GM12878 (cell line): ENCODE results near the gene PDE1C. TPM values are rescaled to one million over a fixed set of nuclear protein-coding genes. Genes with fewer than 3 reads are reported as not detected.

Experiments used
- ATAC-seq: fragments of 200-7000 bp; cut with Tn5 transposase; 3 replicates; pipeline ENCODE4 v1.9.1; 2020; ENCODE audit warnings: mild to moderate bottlenecking, moderate library complexity
- BruUV-seq: library from RNA; stranded (reverse); fragments of 400-500 nt; replicated peaks from 2 replicates; lab custom pipeline; 2021; lab: Mats Ljungman, UMichigan
- CTCF ChIA-PET: fragments of 300-600 bp; sonication (Branson Sonifier 250); formaldehyde crosslinking; extraction: SDS; loops from one replicate; lab custom pipeline; 2021; ENCODE audit warnings: inconsistent platforms; lab: Yijun Ruan, JAX
- POLR2A ChIA-PET: fragments of 350-600 bp; formaldehyde crosslinking; extraction: SDS; loops from one replicate; lab custom pipeline; 2021; ENCODE audit warnings: inconsistent platforms; lab: Charles Lee
- RAD21 ChIA-PET: fragments of 300-600 bp; sonication (Branson Sonifier 250); formaldehyde crosslinking; loops from one replicate; lab custom pipeline; 2023; ENCODE audit warnings: antibody characterized with exemption; ENCODE audit not compliant: unreplicated experiment; lab: Charles Lee
- SMC1A ChIA-PET: fragments of 300-600 bp; sonication (Branson Sonifier 250); formaldehyde crosslinking; loops from one replicate; lab custom pipeline; 2023; ENCODE audit not compliant: unreplicated experiment, uncharacterized antibody; lab: Charles Lee
- DNase-seq: peaks from one replicate; pipeline ENCODE4 v3.0.0-alpha.2; 2011; ENCODE audit warnings: low read depth, low spot score
- FAIRE-seq: peaks from 3 replicates; lab custom pipeline; 2011; peaks lifted over from hg19 to GRCh38; lab: Jason Lieb, UNC
- H2AFZ ChIP-seq: 2 replicates; pipeline ENCODE4 v1.6.0; 2011; ENCODE audit warnings: low read depth, low read length, control low read depth; ENCODE audit not compliant: control insufficient read depth
- H3K27ac ChIP-seq: 2 replicates; pipeline ENCODE4 v1.5.1; 2011; ENCODE audit warnings: control low read depth; ENCODE audit not compliant: control insufficient read depth, insufficient read depth
- H3K27me3 ChIP-seq, 2 experiments: replicated peaks in 1 of 2; 2 replicates each; pipeline versions ENCODE4 v1.6.0 to v1.6.1; 2011; ENCODE audit warnings: low read length in 1 of 2; ENCODE audit not compliant: control insufficient read depth in 2 of 2, insufficient read depth in 2 of 2
- H3K36me3 ChIP-seq, 2 experiments: 2 replicates each; pipeline ENCODE4 v1.5.1; 2011; ENCODE audit warnings: low read length in 1 of 2; ENCODE audit not compliant: control insufficient read depth in 2 of 2, insufficient read depth in 2 of 2
- H3K4me1 ChIP-seq: 2 replicates; pipeline ENCODE4 v1.6.1; 2011; ENCODE audit warnings: mild to moderate bottlenecking, low read length, moderate library complexity, mixed read lengths; ENCODE audit not compliant: control insufficient read depth, insufficient read depth
- H3K4me2 ChIP-seq: 2 replicates; pipeline ENCODE4 v1.6.0; 2011; ENCODE audit warnings: control low read depth; ENCODE audit not compliant: control insufficient read depth, insufficient read depth
- H3K4me3 ChIP-seq: fragments of 200-600 bp; sonication (generic); 2 replicates; pipeline ENCODE4 v1.5.1; 2016
- H3K79me2 ChIP-seq: 2 replicates; pipeline ENCODE4 v1.6.0; 2011; ENCODE audit warnings: low read length; ENCODE audit not compliant: control insufficient read depth, insufficient read depth
- H3K9ac ChIP-seq: 2 replicates; pipeline ENCODE4 v1.8.0; 2011; ENCODE audit warnings: low read length, control low read depth, mixed read lengths; ENCODE audit not compliant: control insufficient read depth, insufficient read depth
- H3K9me3 ChIP-seq: replicated peaks from 3 replicates; pipeline ENCODE4 v1.5.1; 2011; ENCODE audit warnings: mild to moderate bottlenecking, low read length; ENCODE audit not compliant: control insufficient read depth, insufficient read depth
- H4K20me1 ChIP-seq: 2 replicates; pipeline ENCODE4 v1.6.0; 2011; ENCODE audit not compliant: control insufficient read depth, insufficient read depth
- CEBPB ChIP-seq, 2 experiments: fragments of 150-350 bp in 1 of 2; IDR thresholded peaks; 2 replicates each; pipeline ENCODE4 v1.6.1; 2012 to 2014; ENCODE audit warnings: low read depth in 2 of 2, low read length in 2 of 2, borderline replicate concordance in 1 of 2, inconsistent platforms in 1 of 2
- ELK1 ChIP-seq: IDR thresholded peaks from 2 replicates; pipeline ENCODE4 v1.6.1; 2012; ENCODE audit warnings: low read depth, low read length, improper control_type of control experiment
- IRF4 ChIP-seq: IDR thresholded peaks from 2 replicates; pipeline ENCODE4 v1.6.1; 2011; ENCODE audit warnings: low read depth, low read length
- NFIC ChIP-seq: IDR thresholded peaks from 2 replicates; pipeline ENCODE4 v1.6.1; 2012; ENCODE audit warnings: low read depth, mild to moderate bottlenecking, inconsistent platforms, low read length, moderate library complexity
- RB1 ChIP-seq: fragments of 450-650 bp; formaldehyde crosslinking; IDR thresholded peaks from 2 replicates; pipeline ENCODE4 v1.6.1; 2017; ENCODE audit warnings: mild to moderate bottlenecking, borderline replicate concordance
- SP1 ChIP-seq: IDR thresholded peaks from one replicate; pipeline ENCODE4 v1.6.1; 2011; ENCODE audit warnings: low read depth, low read length
- YBX1 ChIP-seq: fragments of 450-650 bp; IDR thresholded peaks from 2 replicates; pipeline ENCODE4 v1.6.1; 2016; ENCODE audit warnings: antibody characterized with exemption
- WGBS: methylation state at CpG from one replicate; pipeline ENCODE4 v1.1.6; 2016; ENCODE audit warnings: low lambda C conversion rate; ENCODE audit not compliant: insufficient replicate concordance, insufficient coverage; ENCODE audit errors: missing lambda C conversion rate; 5-methylcytosine and 5-hydroxymethylcytosine counted together
- in situ Hi-C: fragments of 300-500 bp; cut with MboI; formaldehyde crosslinking; loops from 9 replicates; pipeline ENCODE4 v1.14.3; 2018; ENCODE audit warnings: mixed read lengths
- intact Hi-C: fragments of 100-400 bp; cut with micrococcal nuclease; formaldehyde crosslinking; loops from one replicate; pipeline ENCODE4 v1.14.2; 2022; ENCODE audit not compliant: unreplicated experiment
- polyA plus RNA-seq, 11 experiments: library from polyadenylated mRNA; depleted of rRNA in 4 of 11; unstranded in 6 of 11; stranded (reverse) in 5 of 11; fragments of >200 nt; fragmentation: Nextera tagmentation in 4 of 11; fragmentation: Illumina TruSeq in 1 of 11; extraction: Ambion mirVana in 4 of 11; extraction: Trizol in 1 of 11; gene quantifications; 1 replicate in 1 of 11; 2 replicates in 10 of 11; pipeline versions ENCODE4 v1.2.1 to v1.2.3, GENCODE V29; 2011 to 2016; ENCODE audit warnings: inconsistent platforms in 2 of 11, missing spikeins in 2 of 11, low read depth in 1 of 11
- total RNA-seq, 4 experiments: library from RNA; depleted of rRNA in 3 of 4; stranded (reverse); fragments of >200 nt in 3 of 4; fragmentation: Illumina TruSeq in 1 of 4; extraction: Trizol in 1 of 4; gene quantifications; 2 replicates each; pipeline versions ENCODE4 v1.2.1 to v1.2.3, GENCODE V29; 2013 to 2021
- TF ChIP-seq, protein P1 (sequence below): fragments of 450-650 bp; IDR thresholded peaks from 2 replicates; pipeline ENCODE4 v1.6.1; 2014; ENCODE audit warnings: mild to moderate bottlenecking
- TF ChIP-seq, protein P2 (sequence below): fragments of 450-650 bp; IDR thresholded peaks from 2 replicates; pipeline ENCODE4 v1.6.1; 2016; ENCODE audit warnings: mild to moderate bottlenecking, moderate library complexity, borderline replicate concordance

Gene PDE1C
- total and polyA plus RNA-seq, 10 of the 15 experiments (the other 5 are each of a cell fraction or from before 2014, with no cell fraction given): 0.29 to 2.3 (median 0.70) TPM

DNA sequence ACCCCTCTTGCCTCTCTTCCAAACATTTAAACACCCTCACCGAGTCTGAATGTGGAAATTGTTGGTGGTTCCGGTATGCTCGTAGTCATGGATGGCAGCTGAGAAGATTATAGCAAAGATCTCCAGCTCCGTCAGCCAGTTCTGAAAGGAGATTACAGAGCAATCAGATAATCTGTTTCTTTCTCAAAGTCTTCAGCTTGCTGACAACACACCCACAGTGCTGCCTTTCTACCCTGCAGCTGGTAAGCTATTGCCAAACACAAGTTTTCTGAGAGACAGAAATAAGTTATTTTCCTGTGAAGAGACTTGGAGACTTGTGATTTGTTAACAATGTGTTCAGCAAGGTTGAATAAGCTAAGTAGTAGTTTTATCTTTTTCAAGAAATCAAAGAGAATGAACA is 219.6 kb downstream of the PDE1C start:
- H3K27ac ChIP-seq: no peak overlapping the region
- FAIRE-seq: no peak
- no peak overlapping the region for H3K9ac ChIP-seq
- CTCF ChIA-PET: no interaction called here
- in situ Hi-C loops (no loop called here), intact Hi-C loops (no loop called here)
- no peak for DNase-seq
- H3K79me2 ChIP-seq: no peaks in the 10 kb centered on the region
- no peaks in the 10 kb centered on the region for H3K9me3 ChIP-seq
- no peaks in the 10 kb centered on the region for H3K27me3 ChIP-seq
- no peak overlapping the region for H2AFZ ChIP-seq
- H3K4me3 ChIP-seq: no peak overlapping the region
- no peaks in the 10 kb centered on the region for H3K36me3 ChIP-seq
- WGBS: 35% methylated on average over 4 of the region's 4 CpGs
- no peak for TF ChIP-seq YBX1
- TF ChIP-seq, protein P1, sequence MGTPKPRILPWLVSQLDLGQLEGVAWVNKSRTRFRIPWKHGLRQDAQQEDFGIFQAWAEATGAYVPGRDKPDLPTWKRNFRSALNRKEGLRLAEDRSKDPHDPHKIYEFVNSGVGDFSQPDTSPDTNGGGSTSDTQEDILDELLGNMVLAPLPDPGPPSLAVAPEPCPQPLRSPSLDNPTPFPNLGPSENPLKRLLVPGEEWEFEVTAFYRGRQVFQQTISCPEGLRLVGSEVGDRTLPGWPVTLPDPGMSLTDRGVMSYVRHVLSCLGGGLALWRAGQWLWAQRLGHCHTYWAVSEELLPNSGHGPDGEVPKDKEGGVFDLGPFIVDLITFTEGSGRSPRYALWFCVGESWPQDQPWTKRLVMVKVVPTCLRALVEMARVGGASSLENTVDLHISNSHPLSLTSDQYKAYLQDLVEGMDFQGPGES: no peak
- TF ChIP-seq, protein P2, sequence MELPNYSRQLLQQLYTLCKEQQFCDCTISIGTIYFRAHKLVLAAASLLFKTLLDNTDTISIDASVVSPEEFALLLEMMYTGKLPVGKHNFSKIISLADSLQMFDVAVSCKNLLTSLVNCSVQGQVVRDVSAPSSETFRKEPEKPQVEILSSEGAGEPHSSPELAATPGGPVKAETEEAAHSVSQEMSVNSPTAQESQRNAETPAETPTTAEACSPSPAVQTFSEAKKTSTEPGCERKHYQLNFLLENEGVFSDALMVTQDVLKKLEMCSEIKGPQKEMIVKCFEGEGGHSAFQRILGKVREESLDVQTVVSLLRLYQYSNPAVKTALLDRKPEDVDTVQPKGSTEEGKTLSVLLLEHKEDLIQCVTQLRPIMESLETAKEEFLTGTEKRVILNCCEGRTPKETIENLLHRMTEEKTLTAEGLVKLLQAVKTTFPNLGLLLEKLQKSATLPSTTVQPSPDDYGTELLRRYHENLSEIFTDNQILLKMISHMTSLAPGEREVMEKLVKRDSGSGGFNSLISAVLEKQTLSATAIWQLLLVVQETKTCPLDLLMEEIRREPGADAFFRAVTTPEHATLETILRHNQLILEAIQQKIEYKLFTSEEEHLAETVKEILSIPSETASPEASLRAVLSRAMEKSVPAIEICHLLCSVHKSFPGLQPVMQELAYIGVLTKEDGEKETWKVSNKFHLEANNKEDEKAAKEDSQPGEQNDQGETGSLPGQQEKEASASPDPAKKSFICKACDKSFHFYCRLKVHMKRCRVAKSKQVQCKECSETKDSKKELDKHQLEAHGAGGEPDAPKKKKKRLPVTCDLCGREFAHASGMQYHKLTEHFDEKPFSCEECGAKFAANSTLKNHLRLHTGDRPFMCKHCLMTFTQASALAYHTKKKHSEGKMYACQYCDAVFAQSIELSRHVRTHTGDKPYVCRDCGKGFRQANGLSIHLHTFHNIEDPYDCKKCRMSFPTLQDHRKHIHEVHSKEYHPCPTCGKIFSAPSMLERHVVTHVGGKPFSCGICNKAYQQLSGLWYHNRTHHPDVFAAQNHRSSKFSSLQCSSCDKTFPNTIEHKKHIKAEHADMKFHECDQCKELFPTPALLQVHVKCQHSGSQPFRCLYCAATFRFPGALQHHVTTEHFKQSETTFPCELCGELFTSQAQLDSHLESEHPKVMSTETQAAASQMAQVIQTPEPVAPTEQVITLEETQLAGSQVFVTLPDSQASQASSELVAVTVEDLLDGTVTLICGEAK: no peak
- TF ChIP-seq IRF4: no peak
- no peak for TF ChIP-seq CEBPB (IDR thresholded peaks at IDR 0.05; ENCODE audit: borderline replicate concordance in 1 of 2, low read depth in 2 of 2, low read length in 2 of 2)
- no peak for TF ChIP-seq ELK1
- TF ChIP-seq NFIC: no peak
- TF ChIP-seq SP1: no peak
- TF ChIP-seq RB1: no peak
- TF ChIP-seq, all 136 proteins: peak for 0
- ChIA-PET POLR2A (no interaction called here), SMC1A (no interaction called here), RAD21 (no interaction called here)
- no TSS peak for BruUV-seq
- Histone ChIP-seq H3K4me2 (no peak overlapping the region), H4K20me1 (no peaks in the 10 kb centered on the region), H3K4me1 (no peaks in the 10 kb centered on the region)
- ATAC-seq: no peak
